GM18907 (cell line): ENCODE measurements around the gene CDKN2A.
"Not testable (repeated sequence)": the region's sequence is repeated elsewhere in the genome, so short reads cannot be mapped to it uniquely, and the experiment has no call there.

Source experiments
- ATAC-seq: cut with Tn5 transposase; IDR thresholded peaks from one replicate; pipeline ENCODE4 v1.9.1; 2021; ENCODE audit warnings: mild to moderate bottlenecking, moderate library complexity; ENCODE audit not compliant: unreplicated experiment

Gene CDKN2A

GRCh38 chr9:21982861-21983560 lies 11.2 kb downstream of the CDKN2A start:
- ATAC-seq: no peak

- ATAC-seq: no peak
These were observed 11.8 kb downstream of the CDKN2A start for GRCh38 chr9:21982391-21982790.

- no peak for ATAC-seq
These were observed 17.8 kb downstream of the CDKN2A start for GRCh38 chr9:21976334-21976875.

DNA sequence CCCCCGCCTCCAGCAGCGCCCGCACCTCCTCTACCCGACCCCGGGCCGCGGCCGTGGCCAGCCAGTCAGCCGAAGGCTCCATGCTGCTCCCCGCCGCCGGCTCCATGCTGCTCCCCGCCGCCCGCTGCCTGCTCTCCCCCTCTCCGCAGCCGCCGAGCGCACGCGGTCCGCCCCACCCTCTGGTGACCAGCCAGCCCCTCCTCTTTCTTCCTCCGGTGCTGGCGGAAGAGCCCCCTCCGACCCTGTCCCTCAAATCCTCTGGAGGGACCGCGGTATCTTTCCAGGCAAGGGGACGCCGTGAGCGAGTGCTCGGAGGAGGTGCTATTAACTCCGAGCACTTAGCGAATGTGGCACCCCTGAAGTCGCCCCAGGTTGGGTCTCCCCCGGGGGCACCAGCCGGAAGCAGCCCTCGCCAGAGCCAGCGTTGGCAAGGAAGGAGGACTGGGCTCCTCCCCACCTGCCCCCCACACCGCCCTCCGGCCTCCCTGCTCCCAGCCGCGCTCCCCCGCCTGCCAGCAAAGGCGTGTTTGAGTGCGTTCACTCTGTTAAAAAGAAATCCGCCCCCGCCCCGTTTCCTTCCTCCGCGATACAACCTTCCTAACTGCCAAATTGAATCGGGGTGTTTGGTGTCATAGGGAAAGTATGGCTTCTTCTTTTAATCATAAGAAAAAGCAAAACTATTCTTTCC lies 19.3 kb downstream of the CDKN2A start:
- ATAC-seq: peak; percentile 76

DNA sequence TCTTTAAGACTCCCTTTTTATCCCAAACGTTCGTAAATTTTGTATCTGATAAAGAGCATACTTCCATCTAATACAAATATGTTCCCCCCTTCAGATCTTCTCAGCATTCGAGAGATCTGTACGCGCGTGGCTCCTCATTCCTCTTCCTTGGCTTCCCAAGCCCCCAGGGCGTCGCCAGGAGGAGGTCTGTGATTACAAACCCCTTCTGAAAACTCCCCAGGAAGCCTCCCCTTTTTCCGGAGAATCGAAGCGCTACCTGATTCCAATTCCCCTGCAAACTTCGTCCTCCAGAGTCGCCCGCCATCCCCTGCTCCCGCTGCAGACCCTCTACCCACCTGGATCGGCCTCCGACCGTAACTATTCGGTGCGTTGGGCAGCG lies 19.9 kb downstream of the CDKN2A start:
- no peak for ATAC-seq

- ATAC-seq: no peak
These were observed 21.8 kb downstream of the CDKN2A start for GRCh38 chr9:21972361-21972760.

- ATAC-seq: no peak
These were observed 23.2 kb downstream of the CDKN2A start for GRCh38 chr9:21970800-21971640.

GRCh38 chr9:21969951-21970799 lies 24.0 kb downstream of the CDKN2A start:
- no peak for ATAC-seq

DNA sequence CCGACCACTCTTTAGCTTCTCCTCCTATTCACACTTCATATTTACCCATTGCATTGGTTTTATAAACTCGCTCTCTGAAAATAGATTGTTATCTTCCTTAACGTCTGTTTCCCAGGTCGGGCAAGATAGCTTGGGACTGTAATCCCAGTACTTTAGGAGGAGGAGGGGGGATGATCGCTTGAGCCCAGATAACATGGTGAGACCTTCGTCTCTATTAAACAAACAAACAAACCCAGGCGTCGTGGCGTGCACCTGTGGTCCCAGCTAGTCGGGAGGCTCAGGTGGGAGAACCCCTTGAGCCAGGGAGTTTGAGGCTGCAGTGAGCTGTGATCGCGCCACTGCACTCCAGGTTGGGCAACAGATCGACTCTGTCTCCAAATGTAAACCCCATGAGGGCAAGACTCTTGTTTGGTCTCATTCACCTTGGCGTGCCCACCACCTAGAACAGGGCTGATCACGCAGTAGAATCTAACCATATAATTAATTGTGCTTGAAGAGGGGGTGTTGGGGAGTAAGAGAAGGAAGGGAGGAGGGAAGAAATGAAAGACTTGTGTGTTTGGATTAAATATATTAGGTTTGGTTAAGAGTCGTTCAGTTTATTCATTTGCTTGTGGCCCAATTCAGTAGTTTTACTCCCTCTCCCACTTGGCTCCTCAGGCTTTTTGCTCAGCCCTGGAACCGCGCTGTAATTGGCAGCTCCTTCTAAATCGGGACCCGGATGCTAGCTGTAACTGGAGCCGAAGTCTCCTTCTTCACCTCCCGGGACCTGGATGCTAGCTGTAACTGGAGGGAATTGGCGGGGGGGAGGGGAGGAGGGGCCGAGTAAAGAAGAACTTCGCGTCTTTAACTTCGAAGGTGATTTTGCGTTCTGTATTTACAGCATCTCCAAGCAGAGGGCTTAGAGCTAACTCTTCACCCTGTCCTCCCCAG lies 24.9 kb downstream of the CDKN2A start:
- no peak for ATAC-seq

DNA sequence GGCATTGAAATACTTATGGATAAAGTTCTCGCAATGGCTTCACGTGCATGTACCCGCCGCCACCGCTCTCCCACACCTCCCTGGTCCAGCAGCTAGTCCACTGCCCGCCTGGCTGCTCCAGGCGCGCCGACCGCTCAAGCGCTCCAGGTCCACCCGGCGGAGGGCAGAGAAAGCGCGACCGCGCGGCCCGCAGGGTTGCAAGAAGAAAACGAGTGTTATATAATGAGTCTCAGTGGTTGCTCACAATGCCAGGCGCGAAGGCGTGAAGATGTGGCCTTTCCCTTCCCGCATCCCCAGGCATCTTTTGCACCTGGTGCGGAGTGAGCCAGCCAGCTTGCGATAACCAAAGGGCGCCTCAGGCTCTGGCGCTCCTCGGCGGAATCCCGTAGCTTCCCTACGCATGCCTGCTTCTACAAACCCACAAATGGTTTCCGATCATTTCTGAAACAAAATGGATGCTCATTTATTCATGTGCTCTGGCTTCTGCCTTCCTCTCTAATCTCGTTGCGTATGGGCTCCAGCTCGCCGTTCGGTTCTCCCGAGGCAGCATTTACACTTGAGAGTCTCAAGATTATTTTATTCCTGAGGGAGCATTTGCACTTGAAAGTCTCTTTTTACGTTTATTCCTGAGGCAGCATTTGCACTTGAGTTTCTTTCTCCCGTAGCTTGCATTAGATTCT lies 25.7 kb downstream of the CDKN2A start:
- no peak for ATAC-seq

- no peak for ATAC-seq
These were observed 26.5 kb downstream of the CDKN2A start for GRCh38 chr9:21967702-21968101.

DNA sequence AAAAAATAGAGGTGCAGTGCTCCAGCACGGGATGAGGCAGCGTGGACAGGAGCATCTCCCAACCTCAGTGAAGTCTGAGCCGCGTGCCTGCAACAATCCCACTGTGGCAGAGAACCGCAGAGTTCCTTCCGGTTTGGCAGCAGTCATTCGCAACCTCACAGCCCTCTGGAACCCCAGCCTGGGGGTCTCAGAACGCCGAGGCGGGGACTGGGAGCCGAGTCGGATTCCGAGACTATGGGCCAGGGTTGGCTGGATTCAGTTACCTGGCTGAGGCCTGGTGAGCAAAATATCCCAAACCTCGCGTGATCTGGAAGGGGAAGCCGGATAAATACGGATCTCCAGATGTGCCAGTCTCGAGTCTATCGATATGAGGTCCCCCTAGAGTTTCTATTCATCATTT lies 27.0 kb downstream of the CDKN2A start:
- ATAC-seq: no peak

DNA sequence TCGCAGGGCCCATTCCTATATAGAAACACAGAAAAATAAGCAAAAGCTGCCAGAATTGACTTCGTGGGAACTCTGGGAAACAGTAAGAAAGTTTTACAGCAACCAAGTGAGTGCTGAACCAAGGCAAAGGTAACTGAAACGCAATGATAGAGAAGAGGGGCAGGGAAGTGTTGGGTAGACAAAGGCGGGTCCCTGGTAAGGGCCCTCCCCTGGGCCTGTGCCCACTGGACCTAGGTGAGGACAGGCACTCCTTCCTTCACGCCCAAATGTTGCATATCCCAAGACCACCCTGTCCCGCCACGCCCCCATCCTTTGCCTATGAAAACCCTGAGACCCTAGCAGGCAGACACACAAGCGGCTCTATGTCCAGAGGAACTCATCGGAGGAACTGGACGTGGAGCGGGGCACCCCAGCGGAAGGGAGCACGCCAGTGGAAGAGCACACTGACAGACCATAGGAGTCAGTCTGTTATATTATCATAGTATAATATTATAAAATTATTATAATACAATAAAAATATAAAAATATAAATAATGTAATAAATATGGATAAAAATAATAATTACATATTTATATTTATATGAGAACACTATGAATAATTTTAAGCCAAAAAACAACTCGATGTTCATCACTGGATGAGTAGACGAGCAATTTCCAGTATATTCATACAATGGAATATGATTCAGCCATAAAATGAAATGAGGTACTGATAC lies 27.9 kb downstream of the CDKN2A start:
- ATAC-seq: no peak

DNA sequence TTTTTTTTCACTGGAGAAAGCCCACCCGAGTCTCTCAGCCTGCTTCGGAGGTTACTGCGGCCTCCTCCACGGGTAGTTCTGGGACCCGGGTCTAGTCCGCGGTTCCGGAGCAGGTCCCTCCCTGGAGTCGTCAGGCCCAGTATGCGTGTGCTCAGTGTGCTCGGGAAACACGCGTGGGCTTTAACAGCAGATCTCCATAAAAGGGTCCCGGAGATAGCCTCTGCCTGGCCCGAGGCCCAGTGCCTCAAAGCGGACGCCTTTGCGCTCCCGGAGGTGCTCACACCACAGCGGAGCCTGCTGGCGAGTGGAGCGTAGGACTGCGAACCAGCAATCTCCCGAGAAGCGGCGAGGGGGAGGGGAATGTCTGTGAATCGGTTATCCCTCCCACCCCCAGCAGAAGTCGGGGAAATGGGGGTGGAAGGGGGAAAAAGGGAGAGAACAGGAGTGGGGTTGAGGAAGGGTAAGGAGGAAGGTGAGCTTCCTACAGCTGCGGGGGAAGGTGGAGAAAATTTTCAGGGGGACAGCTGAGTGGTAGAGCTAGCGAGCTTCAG lies 28.7 kb downstream of the CDKN2A start:
- ATAC-seq: peak; percentile 94

DNA sequence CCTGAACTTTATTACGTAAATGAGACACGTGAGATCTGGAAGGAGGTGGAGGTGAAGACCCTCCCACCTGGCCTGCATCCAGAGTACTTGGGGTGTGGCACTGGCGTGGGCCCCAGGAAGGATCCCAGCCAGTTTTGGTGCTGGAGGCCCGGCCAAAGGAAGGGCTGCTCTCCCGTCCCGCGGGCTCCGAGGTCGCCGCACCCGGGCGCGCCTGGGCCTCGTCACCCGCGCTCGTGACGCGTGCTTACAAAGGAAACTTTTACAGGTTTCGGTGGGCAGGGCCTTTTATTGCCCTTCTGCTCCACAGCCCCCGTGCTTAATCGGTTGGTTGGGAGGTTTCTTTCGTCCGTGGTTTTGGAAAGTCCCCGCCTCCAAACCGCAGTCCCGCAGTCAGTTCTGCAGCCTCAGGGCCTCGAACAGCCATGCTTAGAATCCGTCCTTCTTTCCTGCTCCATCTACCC lies 29.2 kb downstream of the CDKN2A start:
- peak; percentile 63 for ATAC-seq

DNA sequence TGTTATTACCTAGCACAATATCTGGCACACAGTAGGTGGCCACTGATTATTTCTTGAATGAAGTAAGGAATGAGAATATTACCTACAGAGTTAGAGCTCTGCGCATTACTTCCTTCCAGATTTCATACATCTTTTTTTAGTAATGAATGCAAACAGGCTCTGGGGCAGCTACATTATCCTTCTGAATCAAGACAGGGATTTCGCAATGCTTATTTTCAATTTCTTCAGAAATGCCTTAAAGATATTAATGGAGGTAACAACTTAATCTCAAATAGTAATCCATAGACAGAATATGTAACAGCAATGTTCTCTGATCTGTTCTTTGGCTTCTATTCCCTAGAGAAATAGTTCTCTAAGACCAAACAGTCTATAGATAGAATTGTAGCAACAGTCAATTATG lies 32.6 kb downstream of the CDKN2A start:
- no peak for ATAC-seq

DNA sequence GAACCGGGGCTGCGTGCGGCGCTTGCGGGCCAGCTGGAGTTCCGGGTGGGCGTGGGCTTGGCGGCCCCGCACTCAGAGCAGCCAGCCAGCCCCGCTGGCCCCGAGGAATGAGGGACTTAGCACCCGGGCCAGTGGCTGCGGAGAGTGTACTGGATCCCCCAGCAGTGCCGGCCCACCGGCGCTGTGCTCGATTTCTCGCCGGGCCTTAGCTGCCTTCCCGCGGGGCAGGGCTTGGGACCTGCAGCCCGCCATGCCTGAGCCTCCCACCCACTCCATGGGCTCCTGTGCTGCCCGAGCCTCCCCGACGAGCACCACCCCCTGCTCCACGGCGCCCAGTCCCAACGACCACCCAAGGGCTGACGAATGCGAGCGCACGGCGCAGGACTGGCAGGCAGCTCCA lies 34.9 kb downstream of the CDKN2A start:
- ATAC-seq: not testable (repeated sequence)

- no peak for ATAC-seq
These were observed 35.4 kb downstream of the CDKN2A start for GRCh38 chr9:21958833-21959232.
